Stimulated activated CD4-positive, alpha-beta T cell treated with anti-CD3 and anti-CD28 coated beads, Interleukin-15, amount 100 ng/mL, for 1 hour (primary cell): Measurements from ENCODE around the gene OSBPL2.

Experiments
- DNase-seq, 2 donors: peaks; one replicate each; pipeline ENCODE4 v3.0.0-alpha.2; 2020; ENCODE audit warnings: low read depth in 1 of 2, low spot score in 1 of 2

OSBPL2 gene

GRCh38 chr20:62220666-62221568, 17.4 kb upstream of the OSBPL2 start:
- DNase-seq: no peak

- no peak for DNase-seq
Measured at GRCh38 chr20:62222266-62222850, 16.0 kb upstream of the OSBPL2 start.

GRCh38 chr20:62222972-62223371, 15.3 kb upstream of the OSBPL2 start:
- DNase-seq: no peak

- DNase-seq: no peak
Measured at GRCh38 chr20:62223571-62223970, 14.8 kb upstream of the OSBPL2 start.

- DNase-seq: no peak
Measured at GRCh38 chr20:62224113-62224855, 14.0 kb upstream of the OSBPL2 start.

- no peak for DNase-seq
Measured at GRCh38 chr20:62225026-62225425, 13.3 kb upstream of the OSBPL2 start.

- no peak for DNase-seq
Measured at GRCh38 chr20:62225820-62226635, 12.3 kb upstream of the OSBPL2 start.

- DNase-seq: no peak
Measured at GRCh38 chr20:62226707-62227590, 11.4 kb upstream of the OSBPL2 start.

GRCh38 chr20:62227591-62227976, 10.7 kb upstream of the OSBPL2 start:
- no peak for DNase-seq

- no peak for DNase-seq
Measured at GRCh38 chr20:62227977-62228958, 10.1 kb upstream of the OSBPL2 start.

- no peak for DNase-seq
Measured at GRCh38 chr20:62228982-62229545, 9.3 kb upstream of the OSBPL2 start.

GRCh38 chr20:62229667-62230066, 8.7 kb upstream of the OSBPL2 start:
- no peak for DNase-seq

GRCh38 chr20:62230276-62230675, 8.0 kb upstream of the OSBPL2 start:
- no peak for DNase-seq

GRCh38 chr20:62230696-62231095, 7.6 kb upstream of the OSBPL2 start:
- DNase-seq: no peak

GRCh38 chr20:62231292-62231691, 7.0 kb upstream of the OSBPL2 start:
- DNase-seq: no peak

GRCh38 chr20:62232194-62232593, 6.1 kb upstream of the OSBPL2 start:
- no peak for DNase-seq

- no peak for DNase-seq
Measured at GRCh38 chr20:62232770-62233645, 5.3 kb upstream of the OSBPL2 start.

GRCh38 chr20:62233684-62234083, 4.6 kb upstream of the OSBPL2 start:
- no peak for DNase-seq
